Liver (tissue), 3 donors: ENCODE results near the gene SKIC8.

Experiments used
- ATF3 ChIP-seq: IDR thresholded peaks from 2 replicates; pipeline ENCODE4 v1.6.1; 2016; ENCODE audit warnings: antibody characterized with exemption
- CTCF ChIP-seq: fragments of 150-350 bp; IDR thresholded peaks from 2 replicates; pipeline ENCODE4 v1.5.1; 2017; ENCODE audit warnings: improper control_type of control experiment, low read depth, low read length; ENCODE audit not compliant: missing input control
- FOXA1 ChIP-seq: IDR thresholded peaks from 2 replicates; pipeline ENCODE4 v1.6.1; 2016; ENCODE audit warnings: antibody characterized with exemption
- HNF4A ChIP-seq, 2 donors: conservative IDR thresholded peaks; 2 replicates each; pipeline ENCODE4 v1.6.1; 2016; ENCODE audit warnings: antibody characterized with exemption in 2 of 2, mild to moderate bottlenecking in 2 of 2
- JUND ChIP-seq, 2 donors: IDR thresholded peaks; 2 replicates each; pipeline ENCODE4 v1.6.1; 2016; ENCODE audit warnings: antibody characterized with exemption in 2 of 2
- MAX ChIP-seq: IDR thresholded peaks from 2 replicates; pipeline ENCODE4 v1.6.1; 2016; ENCODE audit warnings: antibody characterized with exemption
- NR2F2 ChIP-seq: IDR thresholded peaks from 2 replicates; pipeline ENCODE4 v1.6.1; 2016; ENCODE audit warnings: antibody characterized with exemption
- RAD21 ChIP-seq, 2 donors: IDR thresholded peaks; 2 replicates each; pipeline ENCODE4 v1.6.1; 2016; ENCODE audit warnings: antibody characterized with exemption in 2 of 2, mild to moderate bottlenecking in 2 of 2
- REST ChIP-seq: IDR thresholded peaks from 2 replicates; pipeline ENCODE4 v1.6.1; 2016; ENCODE audit warnings: antibody characterized with exemption, mild to moderate bottlenecking
- RXRA ChIP-seq, 2 donors: IDR thresholded peaks; 2 replicates each; pipeline ENCODE4 v1.6.1; 2017 to 2018; ENCODE audit warnings: antibody characterized with exemption in 2 of 2, mild to moderate bottlenecking in 1 of 2
- YY1 ChIP-seq: IDR thresholded peaks from 2 replicates; pipeline ENCODE4 v1.6.1; 2016; ENCODE audit warnings: antibody characterized with exemption, mild to moderate bottlenecking
- donor health status: healthy.
- donor health status: healthy.

- TF ChIP-seq CTCF (no peak), ATF3 (no peak), JUND (IDR thresholded peaks at IDR 0.05) (no peak), FOXA1 (no peak), RAD21 (IDR thresholded peaks at IDR 0.05) (no peak), YY1 (no peak), REST (no peak), NR2F2 (no peak), MAX (no peak), HNF4A (conservative IDR thresholded peaks at IDR 0.05) (no peak), RXRA (IDR thresholded peaks at IDR 0.05) (no peak)
Measured at GRCh38 chr15:78256044-78256437, 43.4 kb downstream of the SKIC8 start.
